ENCODE results near the gene KIF7. TPM values are rescaled to one million over a fixed set of nuclear protein-coding genes. Genes with fewer than 3 reads are reported as not detected.

Gene KIF7
- total RNA-seq, 1 experiment from 2014 or later: 8.2 TPM

DNA sequence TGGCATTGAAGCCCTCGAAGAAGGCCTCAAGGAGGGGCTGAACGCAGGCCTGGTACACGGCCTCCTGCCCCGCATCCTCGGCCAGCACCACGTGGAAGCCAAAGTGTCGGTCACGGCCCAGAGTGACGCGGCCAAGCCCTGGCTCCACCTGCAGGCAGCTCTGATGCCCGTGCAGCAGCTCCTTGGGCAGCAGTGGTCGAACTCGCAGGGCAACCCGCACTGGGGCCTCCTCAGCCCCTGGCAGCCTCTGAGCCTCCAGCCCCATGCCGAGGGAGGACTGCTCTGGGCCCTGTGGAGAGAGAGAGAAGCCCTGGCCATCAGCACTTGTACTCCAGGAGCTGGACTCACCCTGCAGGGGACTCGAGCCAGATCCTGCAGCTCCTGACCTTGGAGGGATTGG is 2.6 kb downstream of the KIF7 start:
- no peaks in the 10 kb centered on the region for H3K36me3 ChIP-seq (ENCODE audit: control insufficient read depth, insufficient read depth, low read length)
- Mint-ChIP-seq H3K27me3 (ENCODE audit: insufficient read depth, unreplicated experiment) (no peaks in the 10 kb centered on the region), H3K4me3 (ENCODE audit: unreplicated experiment) (no peak overlapping the region), H3K4me1 (ENCODE audit: low read depth, unreplicated experiment) (peaks cover 7% of the 10 kb centered on the region), H3K36me3 (ENCODE audit: insufficient read depth, unreplicated experiment) (no peaks in the 10 kb centered on the region), H3K9me3 (ENCODE audit: unreplicated experiment) (no peaks in the 10 kb centered on the region), H3K27ac (ENCODE audit: unreplicated experiment) (no peak overlapping the region)
- H3K27me3 ChIP-seq (replicated peaks; ENCODE audit: control insufficient read depth, insufficient read depth, low read length): no peaks in the 10 kb centered on the region
- intact Hi-C loops (cut with micrococcal nuclease; ENCODE audit: unreplicated experiment): no loop called here
- CTCF ChIA-PET: no interaction called here
- peaks cover 4% of the 10 kb centered on the region for H3K4me1 ChIP-seq
- TF ChIP-seq, protein P1, sequence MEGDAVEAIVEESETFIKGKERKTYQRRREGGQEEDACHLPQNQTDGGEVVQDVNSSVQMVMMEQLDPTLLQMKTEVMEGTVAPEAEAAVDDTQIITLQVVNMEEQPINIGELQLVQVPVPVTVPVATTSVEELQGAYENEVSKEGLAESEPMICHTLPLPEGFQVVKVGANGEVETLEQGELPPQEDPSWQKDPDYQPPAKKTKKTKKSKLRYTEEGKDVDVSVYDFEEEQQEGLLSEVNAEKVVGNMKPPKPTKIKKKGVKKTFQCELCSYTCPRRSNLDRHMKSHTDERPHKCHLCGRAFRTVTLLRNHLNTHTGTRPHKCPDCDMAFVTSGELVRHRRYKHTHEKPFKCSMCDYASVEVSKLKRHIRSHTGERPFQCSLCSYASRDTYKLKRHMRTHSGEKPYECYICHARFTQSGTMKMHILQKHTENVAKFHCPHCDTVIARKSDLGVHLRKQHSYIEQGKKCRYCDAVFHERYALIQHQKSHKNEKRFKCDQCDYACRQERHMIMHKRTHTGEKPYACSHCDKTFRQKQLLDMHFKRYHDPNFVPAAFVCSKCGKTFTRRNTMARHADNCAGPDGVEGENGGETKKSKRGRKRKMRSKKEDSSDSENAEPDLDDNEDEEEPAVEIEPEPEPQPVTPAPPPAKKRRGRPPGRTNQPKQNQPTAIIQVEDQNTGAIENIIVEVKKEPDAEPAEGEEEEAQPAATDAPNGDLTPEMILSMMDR (IDR thresholded peaks at IDR 0.05; ENCODE audit: insufficient read depth in 1 of 2, low read depth in 1 of 2, low read length in 1 of 2, severe bottlenecking in 1 of 2, unreplicated experiment in 1 of 2): no peak
- no peaks in the 10 kb centered on the region for H3K9me3 ChIP-seq
- H3K4me3 ChIP-seq (ENCODE audit: low read depth, low read length): no peak overlapping the region
- no TSS peak for BruUV-seq (replicated peaks)
- POLR2A ChIA-PET: no interaction called here
- DNase-seq: no peak

DNA sequence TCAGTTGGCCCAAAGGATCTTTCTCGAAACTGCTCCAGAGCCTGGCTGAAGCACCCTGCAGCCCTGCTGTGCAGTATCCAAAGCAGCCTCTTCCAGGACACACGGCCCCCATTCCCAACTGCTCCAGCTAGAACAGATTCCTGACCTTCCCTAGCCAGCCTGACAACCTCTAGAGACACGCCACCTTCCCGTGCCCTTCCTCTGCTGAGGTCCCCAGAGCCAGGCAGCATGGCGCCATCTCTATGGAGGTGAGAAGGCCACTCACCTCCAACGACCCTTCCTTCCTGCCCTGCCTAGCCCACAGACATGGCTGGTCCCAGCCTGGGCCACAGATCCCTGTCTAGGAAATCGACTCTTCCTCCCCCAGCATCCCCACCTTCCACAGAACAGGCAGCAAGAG is 3.1 kb downstream of the KIF7 start:
- ChIA-PET POLR2A (no interaction called here), CTCF (no interaction called here)
- Mint-ChIP-seq H3K36me3 (ENCODE audit: insufficient read depth, unreplicated experiment) (peaks cover 2% of the 10 kb centered on the region), H3K27ac (ENCODE audit: unreplicated experiment) (no peak overlapping the region), H3K27me3 (ENCODE audit: insufficient read depth, unreplicated experiment) (no peaks in the 10 kb centered on the region), H3K4me1 (ENCODE audit: low read depth, unreplicated experiment) (peaks cover 7% of the 10 kb centered on the region), H3K9me3 (ENCODE audit: unreplicated experiment) (no peaks in the 10 kb centered on the region), H3K4me3 (ENCODE audit: unreplicated experiment) (no peak overlapping the region)
- Histone ChIP-seq H3K27me3 (replicated peaks; ENCODE audit: control insufficient read depth, insufficient read depth, low read length) (no peaks in the 10 kb centered on the region), H3K9me3 (no peaks in the 10 kb centered on the region), H3K4me1 (peaks cover 4% of the 10 kb centered on the region), H3K4me3 (ENCODE audit: low read depth, low read length) (no peak overlapping the region), H3K36me3 (ENCODE audit: control insufficient read depth, insufficient read depth, low read length) (no peaks in the 10 kb centered on the region)
- intact Hi-C loops (cut with micrococcal nuclease; ENCODE audit: unreplicated experiment): no loop called here
- BruUV-seq (replicated peaks): no TSS peak
- DNase-seq: no peak
- TF ChIP-seq, protein P1 (IDR thresholded peaks at IDR 0.05; ENCODE audit: insufficient read depth in 1 of 2, low read depth in 1 of 2, low read length in 1 of 2, severe bottlenecking in 1 of 2, unreplicated experiment in 1 of 2): no peak

DNA sequence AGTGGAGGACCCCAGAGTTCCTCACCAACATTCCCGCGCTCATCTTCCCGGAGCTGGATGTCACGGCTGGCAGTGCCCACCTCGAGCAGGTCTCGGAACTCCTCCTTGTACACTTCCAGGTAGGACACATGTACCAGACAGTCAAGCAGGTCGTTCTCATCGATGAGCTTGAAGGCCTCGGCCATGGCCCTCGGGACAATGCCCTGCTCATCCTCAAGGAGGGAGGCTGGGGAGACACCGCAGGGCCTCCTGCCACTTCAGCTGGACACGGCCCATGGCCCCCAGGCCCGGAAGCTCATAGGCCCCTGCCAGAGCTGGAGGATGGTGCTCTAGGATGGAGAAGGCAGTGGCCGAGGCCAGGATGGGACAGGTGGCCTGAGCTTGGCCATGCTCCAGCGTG is 5.6 kb downstream of the KIF7 start:
- Histone ChIP-seq H3K4me1 (peaks cover 4% of the 10 kb centered on the region), H3K9me3 (no peaks in the 10 kb centered on the region), H3K4me3 (ENCODE audit: low read depth, low read length) (no peak overlapping the region), H3K27me3 (replicated peaks; ENCODE audit: control insufficient read depth, insufficient read depth, low read length) (no peaks in the 10 kb centered on the region), H3K36me3 (ENCODE audit: control insufficient read depth, insufficient read depth, low read length) (no peaks in the 10 kb centered on the region)
- H3K27me3 Mint-ChIP-seq (ENCODE audit: insufficient read depth, unreplicated experiment): no peaks in the 10 kb centered on the region
- no TSS peak for BruUV-seq (replicated peaks)
- no peak overlapping the region for H3K4me3 Mint-ChIP-seq (ENCODE audit: unreplicated experiment)
- peaks cover 6% of the 10 kb centered on the region for H3K4me1 Mint-ChIP-seq (ENCODE audit: low read depth, unreplicated experiment)
- peaks cover 8% of the 10 kb centered on the region for H3K36me3 Mint-ChIP-seq (ENCODE audit: insufficient read depth, unreplicated experiment)
- H3K9me3 Mint-ChIP-seq (ENCODE audit: unreplicated experiment): no peaks in the 10 kb centered on the region
- TF ChIP-seq, protein P1 (IDR thresholded peaks at IDR 0.05; ENCODE audit: insufficient read depth in 1 of 2, low read depth in 1 of 2, low read length in 1 of 2, severe bottlenecking in 1 of 2, unreplicated experiment in 1 of 2): no peak
- no peak overlapping the region for H3K27ac Mint-ChIP-seq (ENCODE audit: unreplicated experiment)
- intact Hi-C loops (cut with micrococcal nuclease; ENCODE audit: unreplicated experiment): no loop called here
- CTCF ChIA-PET: no interaction called here
- POLR2A ChIA-PET: no interaction called here
- no peak for DNase-seq

Measured in Caco-2 (cell line).